GM21423 (cell line): ENCODE data around the gene ALDH3B1.

ENCODE experiments used
- ATAC-seq: cut with Tn5 transposase; IDR thresholded peaks from one replicate; pipeline ENCODE4 v1.9.1; 2021; ENCODE audit warnings: mild to moderate bottlenecking, moderate library complexity; ENCODE audit not compliant: unreplicated experiment

The ALDH3B1 gene

GRCh38 chr11:68012044-68012842 lies 2.1 kb downstream of the ALDH3B1 start:
- ATAC-seq, result no peak

GRCh38 chr11:68012843-68013610 lies 2.9 kb downstream of the ALDH3B1 start:
- ATAC-seq, result no peak

GRCh38 chr11:68013611-68014156 lies 3.6 kb downstream of the ALDH3B1 start:
- ATAC-seq, result no peak

- ATAC-seq, result no peak
Observed at GRCh38 chr11:68014157-68014946, 4.2 kb downstream of the ALDH3B1 start.

GRCh38 chr11:68014947-68015447 lies 4.9 kb downstream of the ALDH3B1 start:
- ATAC-seq, result no peak

- no peak for ATAC-seq
Observed at GRCh38 chr11:68015467-68015866, 5.3 kb downstream of the ALDH3B1 start.

GRCh38 chr11:68016161-68016903 lies 6.2 kb downstream of the ALDH3B1 start:
- ATAC-seq, result no peak

GRCh38 chr11:68016904-68017817 lies 7.0 kb downstream of the ALDH3B1 start:
- no peak for ATAC-seq

GRCh38 chr11:68017980-68018729 lies 8.0 kb downstream of the ALDH3B1 start:
- no peak for ATAC-seq

GRCh38 chr11:68018730-68019190 lies 8.6 kb downstream of the ALDH3B1 start:
- ATAC-seq, result no peak

GRCh38 chr11:68019486-68019885 lies 9.4 kb downstream of the ALDH3B1 start:
- ATAC-seq, result no peak

GRCh38 chr11:68020575-68020974 lies 10.4 kb downstream of the ALDH3B1 start:
- ATAC-seq, result no peak

GRCh38 chr11:68021167-68021787 lies 11.2 kb downstream of the ALDH3B1 start:
- ATAC-seq, result no peak

GRCh38 chr11:68022531-68022930 lies 12.4 kb downstream of the ALDH3B1 start:
- no peak for ATAC-seq

- no peak for ATAC-seq
Observed at GRCh38 chr11:68024508-68024907, 14.4 kb downstream of the ALDH3B1 start.

- ATAC-seq, result no peak
Observed at GRCh38 chr11:68025047-68025446, 14.9 kb downstream of the ALDH3B1 start.

GRCh38 chr11:68026391-68027105 lies 16.4 kb downstream of the ALDH3B1 start:
- no peak for ATAC-seq
